SIG-M5 treated with dmso at 0.1 percent for 504 hours (cell line): ENCODE data around the gene ATP2B3.
A peak's percentile ranks its signal among the peaks of the same experiment; 100 is the strongest.

Experiments used
- DNase-seq: peaks from one replicate; lab custom pipeline; 2025; ENCODE audit not compliant: unreplicated experiment; lab: John Stamatoyannopoulos, UW

The ATP2B3 gene

GRCh38 chrX:153609917-153610835, 92.7 kb downstream of the ATP2B3 start:
- peak; percentile 13 for DNase-seq

- no peak for DNase-seq
Measured at GRCh38 chrX:153610836-153611213, 93.4 kb downstream of the ATP2B3 start.

- no peak for DNase-seq
Measured at GRCh38 chrX:153611298-153612095, 94.1 kb downstream of the ATP2B3 start.

- DNase-seq = no peak
Measured at GRCh38 chrX:153612413-153612812, 95.0 kb downstream of the ATP2B3 start.

- no peak for DNase-seq
Measured at GRCh38 chrX:153614818-153615217, 97.4 kb downstream of the ATP2B3 start.

GRCh38 chrX:153620576-153620975, 103.1 kb downstream of the ATP2B3 start:
- no peak for DNase-seq

- DNase-seq = no peak
Measured at GRCh38 chrX:153621949-153622598, 104.6 kb downstream of the ATP2B3 start.

- no peak for DNase-seq
Measured at GRCh38 chrX:153622661-153623309, 105.3 kb downstream of the ATP2B3 start.

- no peak for DNase-seq
Measured at GRCh38 chrX:153623310-153624029, 106.0 kb downstream of the ATP2B3 start.

- DNase-seq = no peak
Measured at GRCh38 chrX:153624196-153625091, 107.0 kb downstream of the ATP2B3 start.

- DNase-seq = no peak
Measured at GRCh38 chrX:153625271-153626024, 108.0 kb downstream of the ATP2B3 start.

GRCh38 chrX:153626025-153626633, 108.7 kb downstream of the ATP2B3 start:
- no peak for DNase-seq

GRCh38 chrX:153626863-153627674, 109.6 kb downstream of the ATP2B3 start:
- DNase-seq = no peak

GRCh38 chrX:153627675-153628111, 110.3 kb downstream of the ATP2B3 start:
- DNase-seq = no peak

- DNase-seq = no peak
Measured at GRCh38 chrX:153628129-153628528, 110.7 kb downstream of the ATP2B3 start.

GRCh38 chrX:153628665-153629064, 111.2 kb downstream of the ATP2B3 start:
- no peak for DNase-seq

GRCh38 chrX:153631346-153631745, 113.9 kb downstream of the ATP2B3 start:
- no peak for DNase-seq
